HG03354 (cell line): ENCODE measurements around the gene PRM2.

ENCODE experiments used
- ATAC-seq: cut with Tn5 transposase; IDR thresholded peaks from one replicate; pipeline ENCODE4 v1.9.1; 2021; ENCODE audit warnings: mild to moderate bottlenecking; ENCODE audit not compliant: unreplicated experiment, poor library complexity, severe bottlenecking

Gene PRM2

DNA sequence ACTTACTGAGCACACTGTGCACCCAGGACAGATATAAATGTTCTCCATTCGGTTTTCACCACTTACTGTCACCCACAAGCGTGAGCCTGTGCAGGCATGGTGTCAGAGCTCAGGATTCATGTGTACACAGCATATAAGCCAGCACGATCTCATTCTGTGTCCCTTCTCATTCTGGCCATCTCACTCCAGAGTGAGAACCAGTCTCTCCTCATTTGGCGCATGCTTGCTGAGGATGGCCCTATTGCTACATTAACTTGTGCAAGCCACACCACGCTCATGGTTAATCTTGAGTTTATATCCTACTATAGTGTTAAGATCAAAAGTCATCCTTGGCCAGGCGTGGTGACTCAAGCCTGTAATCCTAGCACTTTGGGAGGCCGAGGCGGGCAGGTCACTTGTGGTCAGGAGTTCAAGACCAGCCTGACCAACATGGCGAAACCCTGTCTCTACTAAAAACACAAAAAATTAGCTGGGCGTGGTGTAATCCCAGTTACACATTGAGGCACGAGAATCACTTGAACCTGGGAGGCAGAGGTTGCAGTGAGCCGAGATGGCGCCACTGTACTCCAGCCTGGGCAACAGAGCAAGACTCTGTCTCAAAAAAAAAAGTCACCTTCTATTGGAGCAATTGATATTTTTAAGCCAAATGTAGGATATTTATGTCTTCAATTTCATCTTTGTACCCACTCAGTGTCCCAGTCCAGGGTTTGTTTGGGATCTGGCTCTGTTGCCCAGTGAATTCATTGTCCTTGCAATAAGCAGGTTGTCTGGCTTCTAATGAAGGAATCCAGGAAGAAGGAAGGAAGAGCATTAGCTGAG, 41.2 kb downstream of the PRM2 start:
- ATAC-seq = no peak

DNA sequence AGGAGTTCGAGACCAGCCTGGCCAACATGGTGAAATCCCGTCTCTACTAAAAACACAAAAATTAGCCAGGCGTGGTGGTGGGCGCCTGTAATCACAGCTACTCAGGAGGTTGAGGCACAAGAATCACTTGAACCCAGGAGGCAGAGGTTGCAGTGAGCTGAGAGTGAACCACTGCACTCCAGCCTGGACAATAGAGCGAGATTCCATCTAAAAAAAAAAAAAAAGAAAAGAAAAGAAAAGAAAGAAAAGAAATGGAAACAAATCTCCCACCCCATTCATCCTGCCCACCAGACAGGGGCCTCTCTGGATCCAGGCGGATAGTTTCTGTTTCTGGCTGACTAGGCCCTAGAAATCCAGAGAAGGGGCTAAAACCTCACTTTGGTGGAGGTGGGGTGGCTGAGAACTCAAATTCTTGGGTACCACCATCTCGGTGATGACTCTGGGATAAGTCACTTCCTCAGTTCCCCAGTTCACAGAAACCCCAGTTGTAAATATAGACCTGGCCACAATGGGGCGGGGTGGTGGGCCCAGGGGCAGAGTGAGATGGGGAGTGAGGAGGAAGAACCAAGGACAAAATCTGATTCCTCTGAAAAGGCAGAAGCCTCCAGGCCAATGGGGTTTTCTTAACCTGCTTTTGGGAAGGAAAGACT, 42.4 kb downstream of the PRM2 start:
- ATAC-seq = no peak

DNA sequence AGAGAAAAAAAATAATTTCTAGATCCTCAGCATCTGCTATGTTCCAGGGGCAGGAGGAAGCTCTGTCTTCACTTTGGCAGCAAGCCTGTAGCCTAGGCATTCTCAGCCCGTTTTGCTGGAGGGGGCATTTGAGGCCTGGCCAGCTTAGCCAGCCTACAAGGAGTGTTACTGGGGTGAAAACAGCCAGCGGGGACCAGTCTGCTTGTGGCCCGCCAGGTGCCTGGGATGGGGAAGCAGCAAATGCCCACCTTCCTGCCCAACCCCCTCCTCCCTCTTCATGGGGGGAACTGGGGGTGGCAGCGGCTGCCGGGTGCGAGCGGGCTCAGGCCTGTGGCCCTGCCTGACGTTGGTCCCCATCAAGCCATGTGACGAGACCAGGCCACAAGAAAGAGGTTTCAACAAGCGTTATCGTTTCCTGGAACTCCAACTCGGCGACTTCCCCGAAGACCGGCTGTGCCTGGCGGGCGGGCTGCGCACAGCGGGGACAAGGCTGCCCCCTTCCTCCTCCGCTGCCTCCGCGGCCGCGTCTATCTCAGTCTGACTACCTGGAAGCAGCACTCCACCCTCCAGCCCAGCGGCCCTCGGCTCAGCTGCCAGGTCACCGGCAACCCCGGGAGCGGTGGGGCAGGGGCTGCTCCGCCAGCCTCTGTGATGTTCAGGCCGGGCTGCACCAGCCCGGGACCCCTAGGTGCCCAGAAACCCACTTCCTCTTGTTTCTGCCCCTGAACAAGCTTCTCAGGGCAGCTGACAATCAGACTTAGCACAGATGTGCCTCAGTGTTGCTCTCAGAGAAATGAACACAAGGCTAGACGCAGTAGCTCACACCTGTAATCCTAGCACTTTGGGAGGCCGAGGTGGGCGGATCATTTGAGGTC, 43.2 kb downstream of the PRM2 start:
- ATAC-seq = peak; percentile 60

DNA sequence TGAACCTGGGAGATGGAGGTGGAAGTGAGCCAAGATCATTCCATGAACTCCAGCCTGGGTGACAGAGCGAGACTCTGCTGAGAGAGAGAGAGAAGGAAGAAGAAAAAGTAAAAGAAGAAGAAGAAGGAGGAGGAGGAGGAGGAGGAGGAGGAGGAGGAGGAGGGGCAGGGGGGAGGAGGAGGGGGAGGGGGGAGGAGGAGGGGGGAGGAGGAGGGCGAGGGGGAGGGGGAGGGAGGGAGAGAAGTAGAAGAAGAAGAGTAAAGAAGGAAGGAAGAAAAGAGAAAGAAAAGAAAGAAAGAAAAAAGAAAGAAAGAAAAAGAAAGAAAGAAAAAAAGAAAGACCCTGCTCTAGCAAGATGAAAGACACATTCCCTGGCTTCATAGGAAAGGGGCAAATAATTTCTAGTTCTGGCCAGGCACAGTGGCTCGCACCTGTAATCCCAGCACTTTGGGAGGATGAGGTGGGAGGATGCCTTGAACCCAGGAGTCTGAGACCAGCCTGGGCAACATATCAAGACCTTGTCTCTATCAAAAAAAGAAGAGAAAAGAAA, 43.9 kb downstream of the PRM2 start:
- ATAC-seq = no peak

GRCh38 chr16:11231367-11231970, 44.8 kb downstream of the PRM2 start:
- ATAC-seq = no peak

GRCh38 chr16:11229906-11230305, 46.4 kb downstream of the PRM2 start:
- no peak for ATAC-seq

- ATAC-seq = no peak
Observed at GRCh38 chr16:11229432-11229831, 46.8 kb downstream of the PRM2 start.

GRCh38 chr16:11225677-11226549, 50.4 kb downstream of the PRM2 start:
- ATAC-seq = no peak
